ENCODE measurements around the gene SORCS2. TPM values are rescaled to one million over a fixed set of nuclear protein-coding genes. Genes with fewer than 3 reads are reported as not detected.
"Not testable (repeated sequence)": the region's sequence is repeated elsewhere in the genome, so short reads cannot be mapped to it uniquely, and the experiment has no call there.

Gene SORCS2
- total RNA-seq, 1 donor from 2014 or later: 5.2 TPM

GRCh38 chr4:7450775-7451433, 258.6 kb downstream of the SORCS2 start:
- TF ChIP-seq CTCF (IDR thresholded peaks at IDR 0.05) (no peak), EZH2phosphoT487 (IDR thresholded peaks at IDR 0.05) (no peak), EZH2 (IDR thresholded peaks at IDR 0.05) (no peak)
- Histone ChIP-seq H3K27me3 (no peaks in the 10 kb centered on the region), H3F3A (ENCODE audit: low read depth) (no peaks in the 10 kb centered on the region), H3K4me2 (no peak overlapping the region), H3K9ac (no peak overlapping the region), H2AFZ (replicated peaks) (no peak overlapping the region), H3K9me3 (ENCODE audit: low read depth) (no peaks in the 10 kb centered on the region), H4K20me1 (ENCODE audit: low read depth) (peaks cover under 1% of the 10 kb centered on the region), H3K27ac (no peak overlapping the region), H3K4me3 (no peak overlapping the region), H3K36me3 (no peaks in the 10 kb centered on the region), H3K79me2 (ENCODE audit: low read depth) (no peaks in the 10 kb centered on the region), H3K4me1 (peaks cover 6% of the 10 kb centered on the region)
- no peak for DNase-seq (ENCODE audit: low spot score)
- Mint-ChIP-seq H3K4me1 (peaks cover 5% of the 10 kb centered on the region), H3K9me3 (no peaks in the 10 kb centered on the region), H3K27ac (no peak overlapping the region), H3K27me3 (ENCODE audit: insufficient read depth, low read depth) (peaks cover 11% of the 10 kb centered on the region), H3K36me3 (no peaks in the 10 kb centered on the region), H3K4me3 (no peak overlapping the region)

GRCh38 chr4:7451434-7451789, 259.1 kb downstream of the SORCS2 start:
- H3F3A ChIP-seq (ENCODE audit: low read depth): no peaks in the 10 kb centered on the region
- no peak overlapping the region for H3K4me3 ChIP-seq
- H3K79me2 ChIP-seq (ENCODE audit: low read depth): no peaks in the 10 kb centered on the region
- no peaks in the 10 kb centered on the region for H3K36me3 ChIP-seq
- peaks cover under 1% of the 10 kb centered on the region for H3K4me1 ChIP-seq
- H3K4me1 Mint-ChIP-seq: peaks cover 5% of the 10 kb centered on the region
- peaks cover 9% of the 10 kb centered on the region for H3K27me3 Mint-ChIP-seq (ENCODE audit: insufficient read depth, low read depth)
- no peak overlapping the region for H3K4me3 Mint-ChIP-seq
- H3K9me3 Mint-ChIP-seq: no peaks in the 10 kb centered on the region
- no peaks in the 10 kb centered on the region for H4K20me1 ChIP-seq (ENCODE audit: low read depth)
- no peak overlapping the region for H2AFZ ChIP-seq (replicated peaks)
- no peaks in the 10 kb centered on the region for H3K9me3 ChIP-seq (ENCODE audit: low read depth)
- no peak overlapping the region for H3K9ac ChIP-seq
- H3K27me3 ChIP-seq: no peaks in the 10 kb centered on the region
- H3K27ac ChIP-seq: no peak overlapping the region
- H3K4me2 ChIP-seq: no peak overlapping the region
- no peak for DNase-seq (ENCODE audit: low spot score)
- no peak overlapping the region for H3K27ac Mint-ChIP-seq
- TF ChIP-seq EZH2phosphoT487 (IDR thresholded peaks at IDR 0.05): no peak
- no peak for TF ChIP-seq EZH2 (IDR thresholded peaks at IDR 0.05)
- TF ChIP-seq CTCF (IDR thresholded peaks at IDR 0.05): no peak
- no peaks in the 10 kb centered on the region for H3K36me3 Mint-ChIP-seq

- H3K4me1 ChIP-seq: no peaks in the 10 kb centered on the region
- H3K4me3 ChIP-seq: no peak overlapping the region
- Mint-ChIP-seq H3K4me3 (no peak overlapping the region), H3K36me3 (no peaks in the 10 kb centered on the region), H3K27me3 (ENCODE audit: insufficient read depth, low read depth) (peaks cover 9% of the 10 kb centered on the region), H3K9me3 (no peaks in the 10 kb centered on the region), H3K4me1 (peaks cover 5% of the 10 kb centered on the region), H3K27ac (peak overlapping the region; percentile 25)
- no peak for DNase-seq (ENCODE audit: low spot score)
- H3F3A ChIP-seq (ENCODE audit: low read depth): no peaks in the 10 kb centered on the region
- H2AFZ ChIP-seq (replicated peaks): no peak overlapping the region
- no peak overlapping the region for H3K27ac ChIP-seq
- TF ChIP-seq CTCF (IDR thresholded peaks at IDR 0.05): no peak
- no peak for TF ChIP-seq EZH2phosphoT487 (IDR thresholded peaks at IDR 0.05)
- TF ChIP-seq EZH2 (IDR thresholded peaks at IDR 0.05): no peak
- H3K27me3 ChIP-seq: no peaks in the 10 kb centered on the region
- H3K79me2 ChIP-seq (ENCODE audit: low read depth): no peaks in the 10 kb centered on the region
- H3K36me3 ChIP-seq: no peaks in the 10 kb centered on the region
- no peak overlapping the region for H3K9ac ChIP-seq
- no peaks in the 10 kb centered on the region for H4K20me1 ChIP-seq (ENCODE audit: low read depth)
- no peaks in the 10 kb centered on the region for H3K9me3 ChIP-seq (ENCODE audit: low read depth)
- H3K4me2 ChIP-seq: no peak overlapping the region
Observed at GRCh38 chr4:7451800-7452199, 259.5 kb downstream of the SORCS2 start.

GRCh38 chr4:7452802-7453201, 260.5 kb downstream of the SORCS2 start:
- not testable (repeated sequence) for H3K27ac Mint-ChIP-seq; H3K27me3 Mint-ChIP-seq (ENCODE audit: insufficient read depth, low read depth)

More at GRCh38 chr4:7452802-7453201, 260.5 kb downstream of the SORCS2 start:
- not testable (repeated sequence) for H3K9ac ChIP-seq; H3K36me3 Mint-ChIP-seq; H3K4me1 Mint-ChIP-seq; H3K9me3 Mint-ChIP-seq; H3K27me3 ChIP-seq; H3K4me1 ChIP-seq; H4K20me1 ChIP-seq (ENCODE audit: low read depth); H3K4me2 ChIP-seq; H2AFZ ChIP-seq (replicated peaks); H3K79me2 ChIP-seq (ENCODE audit: low read depth); H3K4me3 Mint-ChIP-seq; DNase-seq (ENCODE audit: low spot score); H3K4me3 ChIP-seq; H3F3A ChIP-seq (ENCODE audit: low read depth); H3K36me3 ChIP-seq; H3K9me3 ChIP-seq (ENCODE audit: low read depth); H3K27ac ChIP-seq

Data from neural progenitor cell (in vitro differentiated cells).